NCI-H1092 treated with DMSO at 0.1 percent for 48 hours (cell line): ENCODE measurements around the gene HSF4.

Source experiments
- DNase-seq: peaks from one replicate; lab custom pipeline; 2025; lab: John Stamatoyannopoulos, UW

HSF4 gene

DNA sequence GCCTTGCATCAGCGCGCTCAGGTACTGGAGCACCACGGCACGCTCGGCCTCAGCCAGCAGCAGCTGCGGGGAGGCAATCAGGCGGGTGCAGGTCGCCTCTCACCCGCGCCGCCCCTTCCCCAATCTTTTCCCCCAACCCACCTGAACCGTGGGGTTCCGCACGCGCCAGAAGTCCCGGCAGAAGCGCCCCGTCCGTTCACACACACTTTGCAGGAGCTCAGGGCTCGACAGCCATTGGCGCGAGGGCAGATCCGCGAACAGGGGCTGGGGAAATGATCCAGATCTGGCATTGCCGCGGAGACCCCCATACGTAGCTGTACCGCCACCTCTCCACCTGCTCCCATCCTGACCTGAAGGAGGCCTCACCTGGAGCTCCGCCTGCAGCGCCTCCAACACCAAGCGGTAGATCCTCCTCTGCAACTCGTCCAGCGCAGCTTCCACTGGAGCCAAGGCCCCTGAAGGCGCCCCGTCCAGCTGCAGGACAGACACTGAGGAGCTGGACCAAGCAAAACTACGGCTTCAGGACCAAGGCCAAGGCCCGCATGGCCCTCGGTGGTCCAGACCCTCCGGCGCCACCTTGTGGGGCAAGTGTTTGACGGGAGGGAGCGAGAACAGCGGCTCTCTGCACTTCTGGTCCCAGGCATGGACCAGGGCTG is 20.6 kb downstream of the HSF4 start:
- DNase-seq: peak; percentile 53

DNA sequence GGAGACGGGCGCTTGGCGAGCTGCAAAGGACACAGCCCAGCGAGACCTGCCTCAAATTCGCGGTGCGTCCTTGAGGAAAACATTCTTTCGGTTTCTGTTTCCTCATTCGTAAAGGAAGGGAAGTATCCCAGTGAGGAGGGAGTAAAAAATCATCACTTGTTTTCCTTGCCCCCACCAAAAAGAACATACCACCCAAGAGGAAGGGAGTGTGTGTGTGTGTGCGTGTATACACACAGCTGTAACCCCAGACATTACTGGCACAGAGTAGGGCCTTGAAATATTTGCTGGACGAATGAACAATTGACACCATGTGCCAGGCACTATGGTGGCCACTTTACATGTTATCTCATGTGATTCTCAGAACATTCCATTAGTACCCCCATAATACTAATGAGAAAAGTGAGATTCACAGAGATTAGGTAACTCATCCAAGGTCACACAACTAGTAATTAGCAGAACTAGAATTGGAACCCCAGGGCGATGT is 21.1 kb downstream of the HSF4 start:
- no peak for DNase-seq

- no peak for DNase-seq
Observed at GRCh38 chr16:67186550-67186950, 22.0 kb downstream of the HSF4 start.

GRCh38 chr16:67187175-67187890 is 22.8 kb downstream of the HSF4 start:
- peak; percentile 8 for DNase-seq

DNA sequence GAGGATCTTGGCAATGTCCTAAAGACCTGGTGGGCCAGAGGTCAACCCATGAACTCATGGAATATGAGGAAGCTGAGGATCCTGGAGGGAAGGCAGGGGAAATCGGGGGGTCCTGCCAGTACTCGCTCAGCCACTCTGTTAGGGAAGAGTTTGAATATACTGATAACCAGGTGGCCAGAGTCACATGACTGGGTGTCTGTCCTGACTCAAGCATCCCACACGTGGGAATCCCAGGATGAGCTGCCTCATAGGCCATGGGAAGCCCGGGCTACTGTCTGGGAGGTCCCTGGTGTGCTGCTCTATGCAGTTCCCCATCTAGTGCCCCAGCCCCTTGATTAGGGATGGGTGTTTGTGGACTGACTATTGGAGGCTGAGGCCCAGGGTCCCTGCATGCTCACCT is 23.8 kb downstream of the HSF4 start:
- no peak for DNase-seq

DNA sequence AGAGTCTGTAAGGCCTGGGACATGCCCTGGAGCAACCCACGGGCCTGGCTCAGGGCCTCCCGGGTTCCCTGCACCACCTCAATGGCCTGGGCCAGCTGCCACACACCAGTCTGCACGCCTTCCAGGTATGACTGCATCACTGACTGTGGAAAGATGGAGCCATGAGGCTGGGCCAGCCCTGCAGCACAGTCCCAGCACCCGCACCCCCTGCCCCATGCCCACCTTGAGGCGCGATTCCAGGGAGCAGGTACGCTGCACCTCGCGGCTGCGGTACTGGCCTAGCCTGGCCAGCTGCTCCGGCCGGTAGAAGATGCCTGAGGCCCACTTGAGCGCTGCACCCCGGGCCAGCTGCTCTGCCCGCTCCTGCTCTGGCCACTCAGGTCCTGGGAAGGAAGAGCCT is 24.3 kb downstream of the HSF4 start:
- DNase-seq: no peak

DNA sequence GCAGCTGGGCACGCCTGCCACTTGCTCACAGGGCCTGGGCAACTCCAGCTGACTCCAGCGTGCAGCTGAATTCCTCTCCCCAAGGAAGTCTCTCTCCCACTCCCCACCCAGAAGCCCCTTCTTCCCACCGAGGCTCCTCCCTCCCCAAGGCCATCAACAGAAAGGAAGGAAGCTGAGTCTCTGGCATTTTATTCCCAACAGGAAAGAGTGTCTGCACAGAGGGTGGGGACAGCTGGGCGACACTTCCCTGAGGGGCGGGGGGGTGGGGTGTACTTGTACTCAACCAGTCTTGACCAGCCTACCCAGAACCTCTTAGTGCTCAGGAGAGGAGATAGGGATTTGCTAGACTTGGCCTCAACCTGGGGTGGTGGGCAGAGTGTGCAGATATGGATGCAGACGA is 25.5 kb downstream of the HSF4 start, which contains the start of gene EXOC3L1:
TSS of gene EXOC3L1 (minus strand) at position 96 of the 400 bp plus-strand sequence. CDS start 460 bp downstream, outside the sequence.
- no peak for DNase-seq

DNA sequence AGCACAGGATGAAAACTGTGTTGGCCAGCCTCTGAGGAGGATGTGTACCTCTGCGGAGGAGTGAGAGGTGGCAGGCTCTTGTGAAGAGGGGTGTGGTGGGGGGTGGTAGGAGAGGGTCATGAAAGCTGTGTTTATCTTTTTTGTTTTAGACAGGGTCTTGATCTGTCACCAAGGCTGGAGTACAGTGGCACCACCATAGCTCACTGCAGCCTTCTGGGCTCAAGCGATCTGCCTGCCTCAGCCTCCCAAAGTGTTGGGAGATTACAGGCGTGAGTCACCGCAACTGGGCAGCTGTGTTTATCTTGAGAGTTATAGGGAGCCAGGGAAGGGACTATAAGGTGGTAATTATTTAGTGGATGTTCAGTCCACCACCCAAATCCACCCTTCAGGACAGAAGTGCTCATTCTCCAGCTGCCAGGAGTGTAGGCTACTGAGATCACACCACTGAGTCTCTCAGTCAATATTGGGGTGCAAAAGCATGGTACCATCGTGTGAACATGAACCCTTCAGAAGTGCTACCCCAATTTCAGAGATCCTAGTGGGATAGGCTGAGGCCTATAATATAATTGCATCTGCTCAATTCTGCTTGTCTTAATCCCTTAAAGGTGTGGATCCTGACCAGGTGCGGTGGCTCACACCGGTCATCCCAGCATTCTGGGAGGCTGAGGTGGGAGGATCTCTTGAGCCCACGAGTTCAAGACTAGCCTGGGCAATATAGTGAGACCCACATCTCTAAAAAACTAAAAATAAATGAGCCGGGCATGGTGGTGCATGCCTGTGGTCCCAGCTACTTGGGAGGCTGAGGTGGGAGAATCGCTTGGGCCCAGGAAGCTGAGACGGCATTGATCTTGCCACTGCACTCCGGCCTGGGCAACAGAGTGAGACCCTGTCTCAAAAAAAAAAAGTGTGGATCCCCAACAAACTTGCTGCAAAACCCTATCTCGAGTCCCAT is 26.2 kb downstream of the HSF4 start:
- DNase-seq: no peak

DNA sequence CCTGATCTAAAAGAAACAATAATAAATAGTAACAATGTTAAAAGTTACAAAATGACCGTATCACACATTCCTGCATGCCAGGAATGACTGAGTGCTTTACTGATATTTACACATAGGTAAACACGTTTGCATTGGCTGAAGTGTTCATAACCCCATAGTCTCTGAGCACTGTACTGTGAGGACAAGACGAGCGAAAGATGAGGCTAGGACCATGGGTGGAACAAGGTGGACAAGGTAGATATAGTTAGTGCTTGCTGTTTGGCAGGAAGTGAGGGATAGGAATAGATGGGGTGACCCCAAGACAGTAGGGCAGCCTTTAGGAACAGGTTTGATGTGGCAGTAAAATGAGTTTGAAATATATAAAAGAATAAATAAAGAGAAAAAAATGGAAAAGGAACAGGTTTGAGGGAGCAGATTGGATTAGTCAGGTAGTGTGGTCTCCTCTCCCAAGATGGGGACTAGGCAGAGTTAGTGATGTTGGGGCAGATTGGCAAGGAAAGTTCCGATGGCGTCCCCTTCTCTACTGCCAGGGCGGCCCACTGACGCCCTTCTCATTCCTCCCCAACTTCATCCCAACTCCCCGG is 27.0 kb downstream of the HSF4 start:
- DNase-seq: no peak

- DNase-seq: peak; percentile 88
Observed at GRCh38 chr16:67191995-67192681, 27.6 kb downstream of the HSF4 start, which contains the start of gene E2F4. TSS of gene E2F4 (plus strand) at chr16:67192155. CDS start at chr16:67192228, 73 bp downstream.

DNA sequence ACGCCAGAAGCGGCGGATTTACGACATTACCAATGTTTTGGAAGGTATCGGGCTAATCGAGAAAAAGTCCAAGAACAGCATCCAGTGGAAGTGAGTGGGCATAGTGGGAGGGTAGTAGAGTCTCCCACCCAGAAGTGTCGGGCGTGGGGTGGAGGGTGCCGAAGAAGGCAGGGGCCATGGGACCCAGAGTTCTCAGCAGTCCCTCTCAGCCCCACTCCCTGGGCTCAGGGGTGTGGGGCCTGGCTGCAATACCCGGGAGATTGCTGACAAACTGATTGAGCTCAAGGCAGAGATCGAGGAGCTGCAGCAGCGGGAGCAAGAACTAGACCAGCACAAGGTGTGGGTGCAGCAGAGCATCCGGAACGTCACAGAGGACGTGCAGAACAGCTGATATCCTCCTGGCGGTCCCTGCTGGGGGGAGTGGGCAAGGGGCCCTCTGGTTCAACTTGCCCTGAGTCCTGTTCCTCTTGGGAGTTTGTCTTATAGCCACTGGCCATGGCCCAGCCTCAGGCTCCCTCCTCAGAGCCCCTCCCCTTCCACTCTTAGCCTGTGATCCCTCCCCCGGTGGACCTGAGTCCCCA is 28.3 kb downstream of the HSF4 start:
- no peak for DNase-seq

DNA sequence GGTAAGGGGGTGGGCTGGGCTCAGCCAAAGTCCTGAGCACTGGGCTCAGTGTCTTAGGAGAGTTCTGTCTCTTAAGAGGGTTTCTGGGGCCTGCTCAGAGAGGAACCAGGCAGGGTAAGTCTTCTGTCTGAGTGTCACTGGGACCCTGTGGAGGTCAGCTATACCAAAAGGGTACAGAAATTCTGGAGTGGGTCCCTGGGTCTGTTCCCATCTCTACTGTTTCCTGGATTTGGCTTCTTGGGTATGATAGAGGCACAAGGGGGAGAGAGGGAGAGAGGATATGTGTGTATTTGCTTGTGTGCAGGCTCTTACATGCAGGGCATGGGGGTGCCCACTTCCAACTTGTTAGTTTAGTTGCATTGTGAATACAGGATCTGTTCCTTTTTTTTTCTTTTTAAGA is 29.0 kb downstream of the HSF4 start:
- DNase-seq: no peak

GRCh38 chr16:67194260-67194659 is 29.7 kb downstream of the HSF4 start:
- DNase-seq: no peak

DNA sequence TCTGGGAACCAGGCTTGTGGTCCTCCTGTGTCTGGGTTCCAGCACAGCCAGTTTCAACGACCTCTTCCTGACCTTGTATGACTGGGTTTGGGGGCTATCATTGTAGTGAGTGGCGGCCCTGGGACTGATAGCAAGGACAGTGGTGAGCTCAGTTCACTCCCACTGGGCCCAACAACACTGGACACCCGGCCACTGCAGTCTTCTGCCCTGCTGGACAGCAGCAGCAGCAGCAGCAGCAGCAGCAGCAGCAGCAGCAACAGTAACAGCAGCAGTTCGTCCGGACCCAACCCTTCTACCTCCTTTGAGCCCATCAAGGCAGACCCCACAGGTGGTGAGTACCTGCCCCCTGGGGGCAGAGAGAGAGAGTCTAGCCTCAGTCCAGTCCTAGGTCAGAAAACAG is 31.1 kb downstream of the HSF4 start:
- no peak for DNase-seq

DNA sequence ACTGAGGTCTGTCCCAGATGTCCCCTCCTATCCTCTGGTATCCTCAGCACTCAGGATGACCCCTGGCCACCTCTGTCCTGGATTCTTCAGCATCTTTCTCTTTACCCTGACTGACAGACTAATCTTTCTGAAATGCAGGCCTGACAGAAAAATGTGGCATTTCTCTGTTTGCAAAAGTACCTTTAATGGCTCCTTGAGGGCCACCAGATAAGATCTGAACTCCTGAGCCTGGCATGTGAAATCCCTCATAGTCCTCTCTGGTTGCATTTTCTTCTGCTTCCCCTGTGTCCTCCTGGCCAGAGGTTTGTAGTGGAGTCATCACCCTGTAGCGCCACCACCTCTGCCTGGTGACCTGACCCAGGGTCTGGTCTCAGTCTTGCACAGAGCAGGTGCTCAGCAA is 32.3 kb downstream of the HSF4 start:
- DNase-seq: no peak

- no peak for DNase-seq
Observed at GRCh38 chr16:67197704-67198103, 33.2 kb downstream of the HSF4 start.

- DNase-seq: no peak
Observed at GRCh38 chr16:67198238-67198734, 33.7 kb downstream of the HSF4 start.

- DNase-seq: no peak
Observed at GRCh38 chr16:67199011-67199807, 34.7 kb downstream of the HSF4 start, which contains the start of gene ELMO3. TSS of gene ELMO3 (plus strand) at chr16:67199131. CDS start at chr16:67199327, 196 bp downstream.

GRCh38 chr16:67199808-67200198 is 35.3 kb downstream of the HSF4 start:
- no peak for DNase-seq

DNA sequence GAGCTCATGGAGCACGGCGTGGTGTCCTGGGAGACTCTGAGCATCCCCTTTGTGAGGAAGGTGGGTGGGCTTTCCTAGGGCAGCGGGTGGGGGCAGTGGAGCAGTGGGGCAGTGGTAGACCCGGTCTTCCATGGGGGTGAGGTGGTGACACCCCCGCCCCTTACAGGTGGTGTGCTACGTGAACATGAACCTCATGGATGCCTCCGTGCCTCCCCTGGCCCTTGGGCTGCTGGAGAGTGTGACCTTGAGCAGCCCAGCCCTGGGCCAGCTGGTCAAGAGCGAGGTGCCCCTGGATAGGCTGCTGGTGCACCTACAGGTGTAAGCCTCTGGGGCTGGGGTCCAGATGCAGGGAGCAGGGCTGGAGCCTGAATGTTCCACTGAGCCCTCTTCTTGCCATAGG is 35.9 kb downstream of the HSF4 start:
- DNase-seq: no peak
